Measurements from ENCODE around the gene CAMK1D.
"Not testable (repeated sequence)": the region's sequence is repeated elsewhere in the genome, so short reads cannot be mapped to it uniquely, and the experiment has no call there.

The CAMK1D gene

DNA sequence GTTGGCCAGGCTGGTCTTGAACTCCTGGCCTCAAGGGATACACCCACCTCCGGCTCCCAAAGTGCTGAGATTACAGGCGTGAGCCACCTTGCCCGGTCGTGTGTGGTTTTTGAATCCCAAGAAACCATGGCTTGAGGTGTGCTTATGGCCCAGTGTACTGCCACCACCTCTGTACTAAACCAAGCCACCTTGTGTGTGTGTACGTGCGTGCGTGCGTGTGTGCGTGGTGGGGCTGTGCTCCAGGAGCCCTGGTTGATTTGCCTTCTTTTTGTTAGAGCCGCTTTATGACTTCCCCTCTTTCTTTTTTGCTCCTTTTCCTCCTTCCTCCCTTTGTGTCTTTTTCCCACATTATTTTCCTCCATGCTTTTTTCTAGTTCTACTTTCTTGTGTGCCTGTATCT is 121.4 kb downstream of the CAMK1D start:
- no peak for DNase-seq

DNA sequence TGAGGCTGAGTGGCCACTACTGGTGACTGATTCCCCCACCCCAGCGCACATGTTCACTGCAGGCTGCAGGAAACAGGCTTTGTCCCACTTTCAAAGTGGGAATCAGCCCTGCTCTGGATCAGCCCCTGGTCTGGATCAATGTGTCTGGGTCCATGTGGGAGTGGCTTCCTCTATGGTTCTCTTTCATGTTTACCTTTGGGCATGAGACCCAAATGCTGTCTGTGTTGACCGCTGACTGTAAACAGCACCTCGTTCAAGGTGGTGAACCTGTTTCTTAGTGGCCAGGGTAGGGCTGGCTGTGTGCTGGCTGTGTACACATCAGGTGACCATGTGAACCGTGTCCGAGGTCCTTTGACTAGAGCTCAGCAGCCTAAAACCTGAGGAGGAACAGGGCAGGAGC is 121.8 kb downstream of the CAMK1D start:
- DNase-seq = no peak

DNA sequence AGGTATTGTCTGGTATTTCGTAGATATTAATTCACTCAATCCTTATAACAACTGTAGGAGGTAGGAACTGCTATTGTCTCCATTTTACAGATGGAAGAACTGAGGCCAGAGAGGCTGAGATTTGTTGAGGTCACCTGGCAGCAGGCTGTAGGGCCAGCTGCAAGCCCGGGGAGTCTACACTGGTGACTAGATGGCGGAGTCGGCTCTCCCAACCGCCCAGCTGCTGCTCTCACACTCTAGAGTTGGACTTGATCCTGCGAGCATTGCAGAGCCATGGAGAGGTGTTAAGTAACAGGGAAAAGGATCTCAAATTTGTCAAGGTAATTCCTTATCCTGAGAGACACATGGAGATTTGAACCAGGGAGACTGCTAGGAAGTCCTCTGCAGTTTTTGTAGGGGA is 124.1 kb downstream of the CAMK1D start:
- DNase-seq = no peak

DNA sequence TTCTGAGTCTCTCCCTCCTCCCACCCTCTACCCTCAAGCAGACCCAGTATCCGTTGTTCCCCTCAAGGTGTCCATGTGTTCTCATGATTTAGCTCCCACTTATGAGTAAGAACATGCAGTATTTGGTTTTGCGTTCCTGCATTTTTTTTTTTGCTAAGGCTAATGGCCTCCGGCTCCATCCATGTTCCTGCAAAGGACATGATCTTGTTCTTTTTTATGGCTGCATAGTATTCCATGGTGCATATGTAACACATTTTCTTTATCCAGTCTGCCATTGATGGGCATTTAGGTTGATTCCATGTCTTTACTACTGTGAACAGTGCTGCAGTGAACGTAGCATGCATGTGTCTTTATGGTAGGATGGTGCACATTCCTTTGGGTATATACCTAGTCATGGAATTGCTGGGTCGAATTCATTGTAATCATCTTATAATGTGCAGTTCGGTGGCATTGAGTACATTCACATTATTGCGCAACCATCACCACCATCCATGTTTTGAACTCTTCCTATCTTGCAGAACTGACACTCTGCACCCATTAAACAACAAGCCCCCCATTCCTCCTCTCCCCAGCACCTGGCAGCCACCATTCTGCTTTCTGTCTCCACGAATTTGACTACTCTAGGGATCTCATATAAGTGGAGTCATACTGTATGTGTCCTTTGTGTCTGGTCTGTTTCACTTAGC is 125.5 kb downstream of the CAMK1D start:
- DNase-seq = no peak

DNA sequence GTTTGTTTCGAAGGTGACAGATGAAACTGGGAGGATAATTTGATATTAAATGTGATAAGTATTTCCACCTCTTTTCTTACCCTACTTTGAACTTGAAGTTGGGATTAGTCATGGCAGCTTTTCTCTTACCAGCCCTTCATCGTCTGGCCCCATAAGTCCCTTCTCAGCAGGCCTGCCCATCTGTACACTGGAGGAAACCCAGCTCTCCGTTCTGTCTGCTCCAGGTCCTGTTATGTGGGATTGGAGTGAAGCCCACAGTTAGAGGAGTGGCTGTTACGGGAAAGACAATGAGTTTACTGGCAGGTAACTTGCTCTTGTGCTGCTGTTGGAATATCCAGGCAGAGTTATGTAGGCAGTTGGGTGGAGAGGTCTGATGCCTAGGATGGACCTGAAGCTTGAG is 127.3 kb downstream of the CAMK1D start:
- no peak for DNase-seq

DNA sequence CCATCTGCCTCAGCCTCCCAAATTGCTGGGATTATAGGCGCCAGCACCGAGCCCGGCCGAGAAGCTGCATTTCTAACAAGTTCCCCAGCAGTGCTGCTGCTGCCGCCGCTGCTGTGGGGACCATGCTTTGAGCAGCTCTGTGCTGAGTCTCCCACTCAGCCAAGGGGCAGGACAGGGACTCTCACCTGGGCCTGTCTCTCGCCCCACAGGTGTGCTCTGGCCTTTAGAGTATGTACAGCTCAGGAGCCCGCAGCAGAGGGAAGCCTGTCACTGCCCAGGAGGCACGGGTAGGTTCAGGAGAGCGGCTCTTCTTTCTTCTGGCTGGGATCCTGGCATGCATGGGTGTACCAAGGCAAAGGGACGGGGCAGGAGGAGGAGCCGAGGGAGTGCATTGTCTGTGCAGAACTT is 130.1 kb downstream of the CAMK1D start:
- no peak for DNase-seq

DNA sequence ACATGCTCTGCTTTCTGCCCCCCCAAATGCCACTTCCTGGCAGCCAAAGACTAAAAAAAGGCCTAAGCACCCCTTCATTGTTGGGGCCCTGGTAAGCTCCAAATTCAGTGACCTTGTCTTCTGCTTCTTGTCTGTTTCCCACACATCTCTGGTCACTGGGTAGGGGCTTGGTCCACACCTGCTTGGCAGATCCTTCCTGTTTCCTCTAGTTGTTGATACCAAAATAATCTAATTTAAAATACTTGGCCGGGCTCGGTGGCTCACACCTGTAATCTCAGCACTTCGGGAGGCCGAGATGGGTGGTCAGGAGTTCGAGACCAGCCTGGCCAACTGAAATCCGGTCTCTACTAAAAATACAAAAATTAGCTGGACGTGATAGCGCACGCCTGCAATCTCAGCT is 130.6 kb downstream of the CAMK1D start:
- DNase-seq = no peak

DNA sequence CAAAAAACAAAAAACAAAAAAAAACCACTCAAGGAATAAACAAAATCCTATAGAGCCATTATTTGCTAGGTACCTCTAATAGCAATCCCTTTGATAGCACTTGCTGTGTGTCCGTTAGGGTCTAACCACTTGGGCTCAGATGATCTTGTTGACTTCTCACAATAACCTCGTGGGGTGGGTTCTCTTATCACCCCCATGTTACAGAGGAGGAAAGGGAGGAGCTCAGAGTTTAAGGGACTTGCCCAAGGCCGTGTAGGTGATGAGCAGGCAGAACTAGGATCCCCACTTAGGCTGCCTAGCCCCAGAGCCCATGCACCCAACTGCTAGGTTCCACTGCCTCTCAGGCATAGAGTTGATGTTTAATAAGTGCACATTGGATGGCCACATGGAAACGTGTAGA is 131.1 kb downstream of the CAMK1D start:
- no peak for DNase-seq

DNA sequence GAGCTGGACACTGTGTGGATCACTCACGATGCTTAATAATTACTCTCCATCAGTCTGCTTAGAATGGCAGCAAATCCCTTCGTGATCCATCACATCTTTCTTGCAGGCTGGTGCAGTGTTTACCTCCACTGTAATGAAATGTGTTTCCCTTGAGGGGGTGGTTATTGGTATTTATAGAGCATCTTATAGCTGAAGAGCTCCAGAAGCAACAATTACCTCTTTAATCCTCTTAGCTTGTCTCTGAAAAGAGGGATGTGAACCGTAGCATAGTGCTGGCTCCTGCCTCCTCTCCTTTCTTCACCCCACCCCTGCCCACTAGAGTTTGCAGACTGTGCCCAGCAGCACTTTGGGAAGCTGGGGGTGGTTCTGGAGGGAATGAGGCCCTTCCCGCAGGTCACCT is 132.6 kb downstream of the CAMK1D start:
- DNase-seq = no peak

DNA sequence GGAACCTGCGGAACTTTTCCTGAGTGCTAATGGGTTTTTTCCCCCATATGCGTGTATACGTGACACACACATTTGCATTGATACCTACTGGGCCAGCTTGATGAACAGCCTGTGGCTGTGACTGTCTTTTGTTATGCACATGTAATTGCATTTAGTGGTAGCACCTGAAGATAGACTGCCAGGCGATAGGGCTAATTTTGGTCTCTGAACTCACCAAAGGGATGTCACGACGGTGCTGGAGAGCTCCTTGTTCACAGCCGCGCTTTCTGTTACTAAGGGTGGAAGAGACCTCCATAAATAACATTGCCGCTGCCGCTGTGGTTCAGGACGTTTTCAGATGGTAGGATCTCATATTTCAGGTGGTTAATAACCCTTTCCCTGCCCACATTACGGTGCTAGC is 133.2 kb downstream of the CAMK1D start:
- DNase-seq = no peak

DNA sequence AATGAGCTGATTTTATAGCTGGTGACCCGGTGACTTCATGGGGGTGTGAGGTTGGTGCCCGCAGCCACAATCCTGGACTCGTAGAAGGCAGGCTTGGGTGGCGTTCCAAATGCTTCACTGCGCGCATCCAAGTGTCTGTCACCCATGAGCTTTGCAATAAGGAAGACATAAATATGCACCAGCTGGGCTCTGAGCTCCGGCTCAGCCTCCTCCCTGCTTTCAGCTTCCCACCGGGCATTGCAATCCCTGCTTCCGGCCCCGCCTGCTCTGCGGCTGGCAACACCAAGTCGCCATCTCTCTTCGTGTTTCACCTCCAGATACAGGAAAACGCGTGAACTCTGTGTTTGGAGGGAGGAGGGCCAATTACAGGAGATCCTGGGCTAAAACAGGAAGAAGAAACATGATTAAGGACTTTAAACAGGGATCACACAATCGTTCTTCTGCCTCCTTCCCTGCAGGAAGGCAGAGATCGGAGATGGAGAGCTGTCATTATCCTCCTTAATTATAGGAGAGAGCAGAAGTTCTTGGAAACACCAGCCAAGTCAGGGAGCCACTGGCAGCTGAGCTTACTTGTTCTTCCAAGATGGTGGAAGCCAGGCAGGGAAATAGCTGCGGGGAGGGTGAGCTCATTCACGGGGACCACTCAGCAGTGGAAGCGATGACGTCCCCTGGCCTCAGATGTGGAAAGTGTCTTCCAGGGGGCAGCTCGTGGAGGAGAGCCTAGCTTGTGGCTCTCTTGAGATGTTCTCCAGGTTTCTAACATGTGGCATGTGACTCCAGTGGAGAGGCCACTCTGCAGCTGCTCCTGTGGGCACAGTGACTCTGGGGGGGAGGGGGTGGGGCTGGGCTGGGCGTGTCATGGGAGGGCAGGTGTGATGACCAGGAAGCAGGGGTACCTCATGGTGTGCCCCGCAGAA is 134.9 kb downstream of the CAMK1D start:
- no peak for DNase-seq

DNA sequence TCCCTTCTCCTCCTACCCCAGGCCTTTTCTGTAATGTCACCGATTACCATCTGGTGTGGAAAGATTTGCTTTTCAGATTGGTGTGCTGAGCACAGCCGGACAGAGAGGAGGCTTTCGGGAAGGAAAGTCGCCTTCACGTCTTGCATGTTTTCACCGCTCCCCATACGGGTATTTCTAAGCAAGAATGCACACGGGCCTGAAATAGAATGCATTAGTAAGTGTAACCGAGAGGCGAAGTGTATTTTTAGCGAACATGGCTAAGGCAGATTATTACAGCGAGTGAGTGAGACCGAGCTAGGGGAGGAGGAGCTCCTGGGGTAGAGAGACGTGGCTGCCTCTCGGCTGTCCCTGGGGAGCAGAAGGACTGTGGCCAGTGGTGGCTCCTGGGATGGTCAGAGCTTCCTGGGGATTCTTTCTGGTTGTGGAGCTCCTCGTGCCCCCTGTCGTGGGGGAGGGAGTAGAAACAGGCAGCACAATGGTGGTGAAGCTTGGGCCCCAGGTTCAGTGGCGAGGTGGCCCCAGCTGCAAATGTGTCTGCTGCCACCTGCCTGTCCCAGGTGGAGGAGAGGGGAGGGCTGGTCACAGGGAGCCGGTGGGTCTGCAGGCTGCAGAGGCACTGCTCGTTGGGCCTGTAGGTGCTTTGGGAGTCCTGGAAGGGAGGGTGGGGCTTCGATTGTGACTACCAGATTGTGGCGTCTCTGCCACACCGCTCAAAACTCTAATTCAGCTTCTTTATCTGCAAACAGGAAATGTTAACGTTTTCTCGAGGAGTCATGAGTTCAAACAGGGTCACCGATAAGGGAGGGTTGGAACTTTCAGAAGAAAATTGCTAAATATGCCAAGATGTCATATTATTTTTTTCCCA is 135.8 kb downstream of the CAMK1D start:
- no peak for DNase-seq

DNA sequence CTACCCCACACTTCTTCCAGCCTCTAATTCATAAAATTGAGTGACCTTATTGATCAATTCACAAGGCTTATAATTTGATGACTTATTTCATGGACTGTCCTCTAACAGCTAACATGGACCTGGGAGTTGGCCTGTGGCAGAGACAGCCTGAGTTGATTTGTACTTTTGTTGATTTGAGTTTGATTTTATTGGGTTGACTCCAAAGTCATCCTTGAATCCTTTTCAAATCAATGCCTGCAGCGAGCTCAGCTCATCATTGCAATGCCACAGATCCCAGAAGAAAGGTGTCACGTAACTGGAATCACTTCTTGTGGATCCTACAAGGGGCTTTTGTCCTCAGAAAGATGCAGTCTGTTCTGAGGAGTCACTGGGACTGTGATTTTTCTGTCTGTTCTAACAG is 138.0 kb downstream of the CAMK1D start:
- DNase-seq = no peak

DNA sequence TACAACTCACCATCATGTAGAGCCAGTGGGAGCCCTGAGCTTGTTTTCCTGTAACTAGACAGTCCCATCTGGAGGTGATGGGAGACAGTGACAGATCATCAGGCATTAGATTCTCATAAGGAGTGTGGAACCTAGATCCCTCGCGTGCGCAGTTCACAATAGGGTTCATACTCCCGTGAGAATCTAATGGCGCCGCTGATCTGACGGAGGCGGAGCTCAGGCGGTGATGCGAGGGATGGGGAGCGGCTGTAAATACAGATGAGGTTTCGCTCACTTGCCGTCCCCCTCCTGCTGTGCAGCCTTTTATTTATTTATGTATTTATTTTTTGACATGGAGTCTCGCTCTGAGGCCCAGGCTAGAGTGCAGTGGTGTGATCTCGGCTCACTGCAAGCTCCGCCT is 139.3 kb downstream of the CAMK1D start:
- DNase-seq = no peak

DNA sequence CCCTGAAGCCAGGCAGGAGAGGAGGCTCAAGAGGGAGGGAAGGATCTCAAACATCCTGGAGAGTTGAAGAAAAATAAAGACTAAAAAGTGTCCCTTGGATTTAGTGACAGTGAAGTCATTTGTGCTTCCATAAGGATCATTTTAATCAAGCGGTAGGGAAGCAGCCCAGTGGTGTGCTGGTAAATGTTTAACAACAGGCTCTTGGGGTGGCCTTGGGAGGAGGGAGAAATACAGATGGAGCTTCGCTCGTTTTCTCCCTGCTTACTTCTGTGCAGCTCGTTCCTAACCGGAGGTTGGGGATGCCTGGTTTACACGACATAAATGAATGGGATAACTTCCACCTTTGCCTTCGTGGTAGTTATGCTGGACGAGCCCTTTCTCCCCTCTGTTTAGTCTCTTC is 140.0 kb downstream of the CAMK1D start:
- no peak for DNase-seq

DNA sequence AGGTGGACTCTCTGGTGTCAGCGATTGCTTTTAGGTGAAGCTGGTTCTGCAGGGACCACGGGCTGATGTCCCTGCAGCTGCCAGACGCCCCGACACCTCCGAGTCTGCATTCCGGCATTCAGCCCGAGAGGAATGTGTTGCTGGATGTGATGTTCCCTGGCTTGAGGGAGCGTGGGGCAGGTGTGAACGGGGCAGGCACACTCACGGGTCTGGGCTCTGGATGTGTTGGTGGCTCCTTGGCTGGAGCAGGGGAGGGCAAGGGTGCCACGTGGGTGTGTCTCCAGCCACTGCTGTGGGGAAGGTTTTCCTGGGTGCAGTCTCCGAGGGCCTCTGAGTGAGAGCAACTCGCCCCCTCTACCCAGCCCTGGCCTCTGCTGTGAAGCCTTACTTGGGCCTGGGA is 140.5 kb downstream of the CAMK1D start:
- DNase-seq = peak; percentile 89

DNA sequence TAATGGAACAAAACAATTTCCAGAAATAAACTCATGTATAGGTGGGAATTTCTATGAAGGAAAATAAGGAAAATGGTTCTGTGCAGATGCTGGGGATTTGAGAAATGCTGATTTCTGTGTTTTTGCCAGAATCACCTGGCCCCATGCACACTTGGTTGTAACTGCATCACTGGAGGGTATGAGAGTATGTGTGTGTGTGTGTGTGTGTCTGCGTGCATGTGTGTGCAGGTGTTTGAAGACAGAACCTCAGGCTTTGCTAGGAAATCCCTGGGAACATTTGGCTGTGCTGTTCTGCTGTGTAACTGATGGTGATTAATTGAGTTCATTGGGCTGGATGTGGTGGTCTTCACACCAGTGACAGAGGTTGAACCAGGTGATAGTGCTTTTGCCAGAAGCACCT is 141.6 kb downstream of the CAMK1D start:
- DNase-seq = no peak

DNA sequence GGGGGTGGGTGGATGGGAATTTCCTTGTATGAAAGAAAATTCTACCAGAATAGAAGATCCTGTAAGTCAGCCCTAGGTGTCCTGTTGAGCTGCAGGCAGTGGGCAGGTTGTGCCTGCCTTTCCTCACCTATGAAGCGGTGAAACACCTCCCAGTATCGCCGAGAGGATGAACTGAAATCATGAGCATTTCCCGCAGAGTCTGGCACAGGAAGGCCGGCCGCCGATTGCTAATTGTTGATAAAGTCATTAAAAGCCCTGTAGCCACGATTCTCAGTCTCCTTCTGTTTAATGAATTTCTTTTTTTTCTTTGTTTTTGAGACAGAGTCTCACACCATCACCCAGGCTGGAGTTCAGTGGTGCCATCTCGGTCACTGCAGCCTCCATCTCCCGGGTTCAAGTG is 142.1 kb downstream of the CAMK1D start:
- no peak for DNase-seq

DNA sequence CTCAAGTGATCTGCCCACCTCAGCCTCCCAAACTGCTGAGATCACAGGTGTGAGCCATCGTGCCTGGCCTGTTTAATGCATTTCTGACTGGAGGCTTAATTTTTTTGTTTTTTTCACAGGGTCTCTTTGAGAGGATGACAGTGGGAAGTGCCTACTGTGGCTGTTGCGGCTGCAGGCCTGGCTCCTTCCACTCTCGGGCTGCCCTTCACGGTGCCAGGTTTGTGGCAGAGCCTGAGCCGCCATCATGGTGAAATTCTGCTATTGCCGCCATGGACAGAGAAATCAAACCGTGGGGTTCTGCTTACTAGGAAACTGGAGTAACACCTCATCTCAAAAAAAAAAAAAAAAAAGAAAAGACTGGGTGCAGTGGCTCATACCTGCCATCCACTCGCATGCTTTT is 142.7 kb downstream of the CAMK1D start:
- DNase-seq = no peak

DNA sequence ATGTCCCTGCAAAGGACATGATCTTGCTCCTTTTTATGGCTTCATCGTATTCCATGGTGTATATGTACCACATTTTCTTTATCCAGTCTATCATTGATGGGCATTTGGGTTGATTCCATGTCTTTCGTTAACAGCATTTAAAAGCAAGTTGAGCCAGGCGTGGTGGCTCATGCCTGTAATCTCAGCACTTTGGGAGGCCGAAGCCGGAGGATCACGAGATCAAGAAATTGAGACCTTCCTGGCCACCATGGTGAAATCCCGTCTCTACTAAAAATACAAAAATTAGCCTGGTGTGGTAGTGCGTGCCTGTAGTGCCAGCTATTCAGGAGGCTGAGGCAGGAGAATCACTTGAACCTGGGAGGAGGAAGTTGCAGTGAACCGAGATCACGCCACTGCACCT is 147.7 kb downstream of the CAMK1D start:
- not testable (repeated sequence) for DNase-seq

DNA sequence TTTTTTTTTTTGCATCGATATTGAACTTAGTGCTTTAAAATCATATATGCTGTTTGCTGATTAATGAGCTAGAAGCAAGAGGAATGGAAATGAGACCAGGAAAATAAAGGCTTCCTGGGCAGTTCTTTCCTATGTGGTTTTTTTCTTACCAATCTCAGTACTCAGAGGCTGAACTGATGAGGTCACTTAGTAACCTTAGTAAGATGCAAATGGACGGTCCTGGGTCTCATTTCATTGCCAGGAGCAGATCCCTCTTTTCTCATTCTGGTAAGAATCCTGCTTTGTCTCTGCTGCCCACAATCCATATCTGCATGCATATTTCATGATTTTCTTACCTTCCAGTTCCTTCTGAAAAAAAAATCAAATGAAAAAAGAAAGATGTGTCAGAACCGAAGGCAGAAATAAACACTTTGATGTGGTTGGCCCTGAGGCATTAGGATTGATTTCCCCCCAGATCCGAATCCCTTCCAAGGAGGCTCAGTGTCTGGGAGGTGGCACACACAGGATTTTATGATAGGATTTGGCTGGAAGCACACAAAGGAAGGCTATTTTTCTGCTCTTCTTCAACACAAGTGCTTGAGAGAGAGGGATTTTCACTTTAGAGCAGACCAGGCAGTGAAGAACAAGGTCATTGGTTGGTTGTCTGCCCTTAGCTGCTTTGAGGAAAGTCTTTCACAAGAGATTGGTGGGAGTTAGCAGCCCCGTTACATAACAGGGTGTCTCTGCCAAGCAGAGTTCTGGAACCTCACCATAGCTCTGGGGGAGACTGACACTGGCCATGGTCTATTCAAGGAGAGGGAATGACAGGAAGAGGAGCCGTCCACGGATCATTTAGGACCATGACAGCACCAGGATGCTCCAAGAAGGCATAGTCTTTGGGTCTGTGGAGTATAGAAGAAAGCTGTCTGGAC is 150.0 kb downstream of the CAMK1D start:
- DNase-seq = no peak
